Skin of body (tissue), 2 donors: ENCODE results near the gene CDH22. TPM values are rescaled to one million over a fixed set of nuclear protein-coding genes. Genes with fewer than 3 reads are reported as not detected.

Experiments
- DNase-seq: peaks from one replicate; lab custom pipeline; 2025; lab: John Stamatoyannopoulos, UW
- total RNA-seq: library from RNA; depleted of rRNA; stranded (reverse); fragments of >200 nt; gene quantifications from one replicate; pipeline ENCODE4 v1.2.3, GENCODE V29; 2014

The CDH22 gene, protein sequence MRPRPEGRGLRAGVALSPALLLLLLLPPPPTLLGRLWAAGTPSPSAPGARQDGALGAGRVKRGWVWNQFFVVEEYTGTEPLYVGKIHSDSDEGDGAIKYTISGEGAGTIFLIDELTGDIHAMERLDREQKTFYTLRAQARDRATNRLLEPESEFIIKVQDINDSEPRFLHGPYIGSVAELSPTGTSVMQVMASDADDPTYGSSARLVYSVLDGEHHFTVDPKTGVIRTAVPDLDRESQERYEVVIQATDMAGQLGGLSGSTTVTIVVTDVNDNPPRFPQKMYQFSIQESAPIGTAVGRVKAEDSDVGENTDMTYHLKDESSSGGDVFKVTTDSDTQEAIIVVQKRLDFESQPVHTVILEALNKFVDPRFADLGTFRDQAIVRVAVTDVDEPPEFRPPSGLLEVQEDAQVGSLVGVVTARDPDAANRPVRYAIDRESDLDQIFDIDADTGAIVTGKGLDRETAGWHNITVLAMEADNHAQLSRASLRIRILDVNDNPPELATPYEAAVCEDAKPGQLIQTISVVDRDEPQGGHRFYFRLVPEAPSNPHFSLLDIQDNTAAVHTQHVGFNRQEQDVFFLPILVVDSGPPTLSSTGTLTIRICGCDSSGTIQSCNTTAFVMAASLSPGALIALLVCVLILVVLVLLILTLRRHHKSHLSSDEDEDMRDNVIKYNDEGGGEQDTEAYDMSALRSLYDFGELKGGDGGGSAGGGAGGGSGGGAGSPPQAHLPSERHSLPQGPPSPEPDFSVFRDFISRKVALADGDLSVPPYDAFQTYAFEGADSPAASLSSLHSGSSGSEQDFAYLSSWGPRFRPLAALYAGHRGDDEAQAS
- 0.89 TPM for total RNA-seq

DNA sequence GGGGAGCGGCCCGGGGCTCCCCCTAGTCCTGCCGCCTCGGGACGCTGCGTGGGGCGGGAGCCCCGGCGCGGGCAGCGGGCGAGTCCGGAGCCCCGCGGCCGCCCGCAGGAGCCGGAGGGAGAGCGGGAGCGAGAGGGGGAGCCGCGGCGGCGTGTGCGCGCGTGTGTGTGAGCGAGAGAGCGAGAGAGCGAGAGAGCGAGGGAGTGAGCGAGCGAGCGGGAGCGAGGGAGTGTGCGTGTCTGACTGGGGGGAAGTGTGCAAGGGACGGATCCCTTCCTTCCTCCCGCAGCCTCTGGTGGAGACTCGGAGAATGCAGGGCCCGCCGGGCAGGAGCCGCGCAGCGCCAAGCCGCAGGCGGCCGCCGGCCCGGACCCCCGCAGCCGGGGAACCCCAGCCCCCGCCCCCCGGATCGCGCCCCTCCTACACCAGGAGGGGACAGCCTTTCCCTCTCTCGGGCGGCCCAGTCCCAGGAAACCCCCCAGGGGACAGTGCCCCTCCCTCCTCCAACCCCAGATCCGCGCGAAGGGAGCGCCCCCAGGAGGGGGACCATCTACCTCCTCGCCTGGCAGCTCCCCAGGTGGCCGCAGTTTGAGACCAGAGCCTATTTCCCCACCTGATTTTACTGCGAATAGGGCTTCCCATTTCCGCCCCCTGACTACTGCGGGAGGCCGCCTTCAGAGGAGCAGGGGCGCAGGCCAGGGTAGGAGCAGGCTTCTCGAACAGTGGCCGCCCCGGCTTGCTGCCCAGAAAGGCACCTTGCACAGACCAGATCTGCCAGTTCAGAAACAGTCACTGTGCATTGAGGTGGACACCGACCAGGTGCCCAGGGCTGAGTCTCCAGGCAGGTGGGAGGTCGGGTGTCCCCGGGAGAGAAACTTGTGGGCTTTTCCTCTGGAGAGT, at the start of gene CDH22:
CDH22 (minus strand) TSS at position 241 of the 900 bp plus-strand sequence. CDS start 57,204 bp downstream, outside the sequence.
- DNase-seq, result no peak

DNA sequence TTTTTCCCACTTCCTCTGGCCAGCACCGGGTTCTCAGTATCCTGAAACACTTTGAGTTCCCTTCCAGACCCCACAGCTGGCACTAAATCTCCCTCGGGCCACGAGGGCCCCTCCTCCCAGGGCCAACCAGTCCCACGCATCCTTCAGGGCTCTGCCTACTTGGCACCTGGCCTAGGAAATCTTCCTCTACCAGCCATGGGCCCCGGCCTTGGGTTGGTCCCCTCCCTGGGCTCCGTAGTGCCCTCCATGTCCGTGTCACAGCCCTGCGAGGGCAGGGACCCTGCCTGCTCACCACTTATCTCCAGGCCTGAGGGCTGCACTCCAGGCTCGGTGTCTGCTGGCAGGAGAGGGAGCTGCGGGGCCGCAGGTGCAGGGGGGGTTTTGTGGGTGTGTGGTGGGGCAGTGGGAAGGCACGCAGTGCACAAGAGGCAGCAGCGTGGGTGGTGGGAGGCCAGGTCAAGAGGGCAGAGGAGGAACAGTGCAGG, 48.8 kb upstream of the CDH22 start:
- DNase-seq, result no peak

DNA sequence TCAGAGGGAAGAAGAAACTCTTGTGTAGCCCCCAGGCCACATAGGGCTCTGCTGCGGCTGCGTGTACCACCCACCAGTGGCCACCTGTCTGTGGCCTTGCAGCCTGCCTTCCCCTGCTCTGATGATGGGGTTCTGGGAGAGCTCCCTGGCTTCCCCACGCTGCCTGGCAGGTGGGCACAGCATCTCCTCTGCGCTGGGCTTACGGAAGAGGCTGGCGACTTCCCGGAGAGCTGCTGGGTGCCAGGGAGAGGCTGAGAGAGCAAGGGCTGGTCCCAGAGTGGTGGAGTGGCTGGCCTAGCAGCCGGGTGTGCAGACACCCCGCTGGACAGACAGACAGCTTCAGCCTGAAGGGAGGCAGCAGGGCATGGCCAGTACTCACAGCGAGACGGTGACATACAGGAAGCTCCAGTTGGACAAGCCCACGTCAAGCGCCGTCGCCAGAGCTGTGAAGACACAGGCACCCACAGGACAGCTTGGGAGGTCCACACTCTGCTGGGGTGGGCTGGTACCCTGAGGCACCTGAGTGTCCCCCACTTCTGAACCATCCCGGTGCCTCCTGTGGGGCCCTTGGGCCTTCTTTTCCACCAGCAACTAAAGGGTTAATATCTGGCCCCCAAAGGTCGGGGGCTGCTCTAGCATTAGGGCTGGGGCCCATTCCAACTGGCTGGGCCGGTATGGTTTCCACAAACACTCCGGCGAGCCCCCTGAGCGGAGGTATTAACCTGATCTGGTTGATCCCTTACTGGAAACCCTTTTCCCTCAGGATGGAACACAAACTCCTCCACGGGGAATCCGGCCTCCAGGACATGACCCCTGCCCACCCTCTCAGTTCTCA, 48.1 kb upstream of the CDH22 start:
- no peak for DNase-seq

DNA sequence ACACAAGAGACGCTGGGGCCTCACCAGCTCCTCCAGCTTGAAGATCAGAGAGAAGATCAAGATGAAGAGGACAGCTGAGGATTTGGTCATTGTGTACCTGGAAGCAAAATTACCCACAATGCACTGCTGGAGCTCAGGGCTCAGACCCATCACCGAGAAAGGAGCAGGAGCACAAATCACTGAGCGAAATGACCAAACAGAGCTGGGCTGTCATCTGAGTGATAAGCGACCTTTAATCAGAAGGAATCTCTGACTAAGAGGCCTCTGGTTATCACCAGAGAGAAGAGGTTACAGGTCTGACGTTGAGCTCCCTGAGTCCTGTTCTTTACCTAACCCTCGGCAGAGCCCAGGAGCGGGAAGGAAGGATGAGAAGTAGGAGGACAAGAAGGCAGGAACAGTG, 47.5 kb upstream of the CDH22 start:
- DNase-seq, result no peak

DNA sequence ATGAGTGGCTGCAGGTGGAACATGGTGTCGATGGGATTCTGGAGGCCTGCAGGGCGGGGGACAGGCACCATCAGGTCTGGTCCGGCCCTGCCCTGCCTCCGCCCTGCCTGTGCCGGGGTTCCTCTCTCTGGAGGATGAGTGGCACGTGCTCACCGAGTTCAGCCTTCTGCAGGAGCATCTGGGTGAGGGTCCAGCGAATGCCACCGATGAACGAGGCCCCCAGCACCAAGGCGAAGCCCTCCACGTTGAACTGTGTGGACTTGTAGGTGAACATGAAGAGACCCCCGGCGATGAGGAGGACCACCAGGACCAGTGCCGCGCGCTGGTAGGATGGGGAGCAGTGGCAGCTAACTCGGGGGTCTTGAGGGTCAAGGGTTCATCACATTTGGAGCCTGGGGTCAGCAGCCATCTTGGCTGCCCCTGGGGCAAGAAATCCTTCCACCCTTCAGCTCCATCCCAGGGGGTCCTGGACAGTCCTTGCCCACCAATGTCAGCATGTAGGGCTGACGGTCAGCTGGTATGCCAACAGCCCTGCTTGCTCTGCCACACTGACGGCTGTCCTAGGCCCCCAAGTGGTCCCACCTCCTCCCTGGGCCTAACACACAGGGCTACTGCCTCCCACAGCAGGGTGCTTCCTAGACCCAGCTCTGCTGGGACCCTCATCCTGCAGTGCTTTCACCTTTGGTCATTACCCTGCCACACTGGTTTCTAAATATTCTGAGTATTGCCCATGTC, 46.8 kb upstream of the CDH22 start:
- DNase-seq, result no peak

DNA sequence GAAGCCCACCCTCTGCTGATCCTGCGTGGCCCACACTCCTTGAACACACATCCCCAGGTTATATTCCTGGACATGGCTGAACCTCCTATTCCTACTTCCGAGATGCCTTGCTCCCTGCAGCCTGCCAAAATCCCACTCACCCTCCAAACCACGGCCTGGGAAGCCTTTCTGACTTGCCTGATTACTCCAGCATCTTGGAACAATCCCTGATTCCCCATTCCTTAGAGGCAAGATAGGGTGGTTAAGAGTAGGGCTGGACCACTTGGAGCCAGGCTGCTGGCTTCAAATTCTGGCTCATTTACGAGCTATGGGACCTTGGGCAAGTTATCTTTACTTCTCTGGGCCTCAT, 45.9 kb upstream of the CDH22 start:
- DNase-seq, result no peak

DNA sequence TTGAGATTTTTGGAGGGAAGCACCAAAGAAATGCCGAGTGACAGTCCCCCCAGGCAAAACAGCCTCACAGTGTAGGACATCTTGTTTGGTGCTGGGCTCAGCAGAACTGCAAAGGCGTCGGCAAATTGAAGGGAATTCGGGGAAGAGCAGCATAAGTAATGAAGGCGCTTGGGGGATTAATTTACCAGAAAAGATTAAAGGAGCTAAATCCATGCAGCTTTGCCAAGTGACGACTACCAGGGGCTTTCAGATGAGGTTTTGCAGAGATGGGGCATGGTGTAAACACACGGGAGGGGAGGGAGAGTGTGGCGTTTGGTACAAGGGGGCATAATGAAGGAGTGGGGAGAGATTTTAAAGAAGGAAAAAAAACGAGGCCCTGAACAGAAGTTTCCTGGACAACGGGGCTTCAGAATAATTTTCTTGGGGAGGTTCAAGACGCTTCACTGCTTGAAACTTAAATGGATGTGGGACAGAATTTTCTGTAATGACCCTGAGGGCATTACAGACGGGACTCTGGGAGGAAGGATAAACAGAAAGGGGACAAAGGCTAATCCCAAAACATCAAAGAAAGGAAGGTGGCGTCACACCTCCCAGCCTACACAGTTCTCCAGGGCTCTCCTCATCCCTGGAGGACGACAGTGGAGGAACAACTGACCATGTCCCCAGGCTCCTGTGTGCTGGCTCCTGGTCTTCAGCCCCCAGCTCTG, 45.4 kb upstream of the CDH22 start:
- DNase-seq, result no peak

DNA sequence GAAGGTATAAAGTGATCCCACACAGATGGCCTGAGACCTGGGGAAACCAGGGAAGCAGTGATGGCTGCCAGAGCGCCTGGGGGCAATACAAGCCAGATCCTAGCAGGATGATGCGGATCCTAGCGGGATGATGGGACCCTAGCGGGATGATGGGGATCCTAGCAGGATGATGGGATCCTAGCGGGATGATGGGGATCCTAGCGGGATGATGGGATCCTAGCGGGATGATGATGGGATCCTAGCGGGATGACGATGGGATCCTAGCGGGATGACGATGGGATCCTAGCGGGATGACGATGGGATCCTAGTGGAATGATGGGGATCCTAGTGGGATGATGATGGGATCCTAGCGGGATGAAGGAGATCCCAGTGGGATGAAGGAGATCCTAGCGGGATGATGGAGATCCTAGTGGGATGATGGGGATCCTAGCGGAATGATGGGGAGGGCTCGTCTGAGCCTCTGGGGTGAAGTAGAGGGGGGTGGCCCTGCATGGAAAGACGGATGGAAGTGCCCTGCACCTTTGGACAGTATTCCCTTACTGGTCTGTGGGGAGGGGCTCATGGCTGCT, 44.2 kb upstream of the CDH22 start:
- no peak for DNase-seq

DNA sequence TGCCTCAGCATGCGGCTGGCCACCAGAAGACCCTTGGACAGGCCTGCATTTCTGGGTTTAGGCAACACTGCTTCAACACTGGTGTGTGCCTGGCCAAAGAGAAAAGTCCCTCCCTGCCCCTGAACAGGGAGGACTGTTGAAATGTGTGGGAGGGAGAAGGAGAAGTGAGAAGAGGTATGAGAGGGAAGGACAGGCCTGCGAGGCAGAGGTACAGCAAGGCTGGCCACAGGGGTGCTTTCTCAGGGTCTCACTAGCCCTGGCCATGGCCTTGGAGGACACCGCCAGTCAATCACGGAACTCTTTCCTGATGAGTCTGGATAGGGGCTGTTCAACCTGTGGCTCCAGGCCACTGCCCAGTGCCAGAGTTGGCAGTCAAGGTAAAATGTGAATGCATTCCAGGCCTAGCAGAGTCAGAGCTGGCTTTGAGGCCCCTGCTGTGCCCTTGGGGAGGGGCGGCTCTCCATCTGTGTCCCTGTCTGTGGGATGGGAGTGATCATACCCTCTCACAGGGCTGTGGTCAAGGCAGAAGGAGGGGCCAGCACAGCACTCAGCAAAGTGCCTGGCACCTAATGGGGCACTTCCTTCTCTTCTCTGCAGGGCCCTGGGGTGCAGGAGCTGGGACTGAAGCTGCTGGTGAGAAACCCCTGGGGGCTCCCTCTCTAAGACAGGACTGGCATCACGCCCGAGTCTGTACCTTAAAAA, 43.2 kb upstream of the CDH22 start:
- DNase-seq, result no peak

DNA sequence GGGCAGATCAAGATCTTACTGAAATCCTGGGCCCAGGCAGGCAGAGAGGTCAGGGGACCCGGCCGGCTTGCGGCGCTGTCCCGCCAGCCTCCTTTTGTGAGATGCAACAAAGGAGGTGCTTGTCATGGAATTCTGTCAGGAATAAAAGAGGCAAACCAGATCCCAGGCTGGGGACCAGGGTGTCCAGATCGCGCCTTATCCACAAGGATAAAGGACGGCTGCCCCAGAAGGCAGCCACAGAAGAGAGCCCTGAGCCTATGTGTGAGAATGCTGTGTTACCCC, 42.6 kb upstream of the CDH22 start:
- DNase-seq, result no peak

DNA sequence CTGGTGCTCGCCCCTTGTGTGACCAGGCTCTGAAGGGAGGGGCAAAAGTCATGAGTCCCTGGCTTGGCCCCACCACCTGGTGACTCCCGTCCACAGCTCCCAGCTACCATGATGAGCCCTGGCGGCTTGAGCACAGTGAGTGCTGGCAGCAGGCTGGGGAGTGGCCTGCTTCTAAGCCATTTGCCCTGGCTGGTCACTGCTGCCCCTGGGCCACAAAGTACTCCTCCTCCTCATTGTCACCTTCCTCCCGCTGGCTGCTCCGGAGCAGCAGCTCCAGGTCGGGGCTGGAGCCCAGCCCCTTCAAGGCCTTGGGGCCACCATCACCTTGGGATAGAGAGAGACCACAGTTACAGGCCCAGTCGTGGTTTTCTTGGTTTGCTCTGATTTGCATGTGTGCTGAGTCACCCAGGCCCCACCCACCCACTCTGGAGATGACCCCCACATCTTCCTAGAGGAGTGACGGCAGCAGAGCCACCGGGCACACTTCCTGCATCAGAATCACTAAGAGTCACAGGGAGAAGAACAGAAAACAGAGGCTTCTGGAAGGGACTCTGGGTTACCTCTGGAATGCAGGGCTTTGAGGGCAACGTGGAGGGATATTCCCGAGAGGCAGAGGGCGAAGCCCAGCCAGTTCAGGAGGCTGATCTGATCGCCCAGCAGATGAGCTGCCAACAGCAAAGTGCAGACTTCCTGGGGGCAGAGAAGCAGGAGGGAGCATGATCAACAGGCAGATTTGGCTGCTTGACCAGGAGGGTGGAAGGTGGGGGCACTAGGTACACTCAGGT, 42.1 kb upstream of the CDH22 start:
- DNase-seq, result no peak

DNA sequence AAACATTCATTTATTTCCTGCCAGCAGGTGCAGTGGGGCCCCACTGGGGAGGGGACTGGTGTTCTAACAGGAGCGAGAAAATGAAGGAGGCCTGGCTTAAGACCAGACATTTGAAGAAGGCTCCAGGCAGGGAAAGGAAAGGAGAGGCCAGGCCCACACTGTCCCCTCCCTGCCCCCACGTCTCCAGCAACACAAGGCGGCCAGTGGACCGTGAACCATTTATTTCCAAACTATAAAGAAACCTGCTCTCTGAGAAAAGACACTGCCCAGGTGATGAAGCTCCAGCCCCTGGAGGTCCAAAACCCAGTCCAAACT, 41.4 kb upstream of the CDH22 start:
- DNase-seq, result no peak

DNA sequence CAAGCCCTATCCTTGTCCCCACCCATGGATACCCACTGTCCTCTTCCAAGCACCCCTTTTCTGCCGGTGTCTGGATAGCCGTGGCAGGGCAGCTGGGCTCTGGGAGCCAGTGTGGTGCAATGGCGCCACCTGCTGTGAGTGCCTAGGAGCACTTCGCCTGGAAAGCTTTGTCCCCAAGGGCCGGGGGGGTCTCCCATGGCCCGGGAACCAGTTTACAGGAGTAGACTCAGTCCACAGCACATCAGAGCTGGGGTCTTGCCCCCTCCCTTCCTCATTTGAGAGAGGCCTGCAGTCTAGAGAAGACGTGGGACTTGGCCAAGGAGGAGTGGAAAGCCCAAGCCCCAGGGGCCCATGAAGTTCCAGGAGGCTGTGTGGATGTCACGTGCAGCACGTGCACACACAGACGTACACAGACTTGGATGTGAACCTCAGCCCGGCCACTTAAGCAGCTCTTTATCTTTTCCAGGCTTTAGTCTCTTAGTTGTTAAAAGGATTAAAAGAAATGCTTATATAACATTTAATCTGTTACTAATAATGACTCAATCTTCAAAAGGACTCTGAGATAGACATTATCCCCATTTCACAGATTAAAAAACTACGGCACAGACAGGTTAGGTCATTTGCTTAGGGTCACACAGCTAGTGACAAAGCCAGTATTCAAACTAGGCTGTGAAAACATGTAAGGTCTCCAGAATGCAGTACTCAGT, 40.9 kb upstream of the CDH22 start:
- peak; percentile 64 for DNase-seq

DNA sequence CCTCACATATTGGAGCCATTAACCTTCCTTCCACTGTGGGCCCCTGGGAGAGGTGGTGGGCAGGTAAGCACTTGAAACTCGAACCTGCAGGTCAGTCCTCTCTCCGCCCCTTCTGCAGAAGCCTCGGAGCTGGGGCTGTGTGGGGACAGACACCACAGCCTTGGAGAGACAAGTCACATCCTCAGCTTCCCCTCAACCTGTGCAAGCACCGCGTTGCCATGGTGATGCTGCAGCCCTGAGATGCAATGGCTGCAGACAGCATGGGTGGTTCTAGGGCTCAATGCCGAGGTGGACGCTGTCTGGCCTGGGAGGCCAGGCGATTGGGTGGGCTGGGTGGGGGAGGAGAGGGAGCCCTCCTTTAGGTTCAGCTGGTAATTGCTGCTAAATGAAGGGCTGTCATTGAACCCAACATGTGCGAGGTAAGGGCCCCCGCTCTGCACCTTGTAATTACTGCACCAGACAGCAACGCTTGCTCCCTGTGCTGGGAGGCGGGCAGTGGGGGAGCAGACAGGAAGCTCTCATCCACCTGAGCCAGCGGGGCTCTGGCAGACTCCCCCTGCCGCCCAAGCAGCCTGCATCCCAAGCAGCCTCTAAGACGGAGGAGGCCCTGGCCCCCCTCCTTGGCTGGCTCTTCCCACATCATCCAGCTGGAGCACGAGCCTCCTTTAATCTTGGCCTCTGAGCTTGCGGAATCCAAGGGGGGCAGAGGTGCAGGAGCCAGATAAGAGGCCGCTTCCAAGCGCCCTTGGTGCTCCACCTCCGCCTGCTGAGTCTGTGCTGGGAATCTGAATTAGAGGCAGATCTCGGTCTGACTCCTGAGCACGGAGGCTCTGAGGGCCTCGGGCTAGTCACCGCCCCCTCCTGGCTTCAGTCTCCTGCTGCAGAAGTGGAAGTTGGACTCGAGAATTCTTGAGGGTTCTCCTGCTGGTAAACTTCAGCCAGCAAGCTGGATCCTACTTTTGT, 39.8 kb upstream of the CDH22 start:
- DNase-seq, result peak; percentile 50

DNA sequence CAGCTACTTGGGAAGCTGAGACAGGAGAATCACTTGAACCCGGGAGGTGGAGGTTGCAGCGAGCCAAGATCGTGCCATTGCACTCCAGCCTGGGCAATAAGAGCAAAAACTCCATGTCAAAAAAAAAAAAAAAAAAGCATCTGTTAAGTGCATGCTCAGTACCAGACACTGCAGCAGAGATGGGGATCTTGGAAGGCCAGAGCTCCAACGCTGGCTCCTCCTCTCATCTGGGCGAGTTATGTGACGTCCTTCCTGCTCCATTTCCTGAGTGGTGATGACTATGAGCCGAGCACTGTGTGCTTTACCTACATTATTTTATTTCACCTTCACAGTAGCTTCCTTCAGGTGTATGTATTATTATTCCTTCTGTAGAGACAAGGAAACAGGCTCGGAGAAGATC, 38.5 kb upstream of the CDH22 start:
- DNase-seq, result no peak

DNA sequence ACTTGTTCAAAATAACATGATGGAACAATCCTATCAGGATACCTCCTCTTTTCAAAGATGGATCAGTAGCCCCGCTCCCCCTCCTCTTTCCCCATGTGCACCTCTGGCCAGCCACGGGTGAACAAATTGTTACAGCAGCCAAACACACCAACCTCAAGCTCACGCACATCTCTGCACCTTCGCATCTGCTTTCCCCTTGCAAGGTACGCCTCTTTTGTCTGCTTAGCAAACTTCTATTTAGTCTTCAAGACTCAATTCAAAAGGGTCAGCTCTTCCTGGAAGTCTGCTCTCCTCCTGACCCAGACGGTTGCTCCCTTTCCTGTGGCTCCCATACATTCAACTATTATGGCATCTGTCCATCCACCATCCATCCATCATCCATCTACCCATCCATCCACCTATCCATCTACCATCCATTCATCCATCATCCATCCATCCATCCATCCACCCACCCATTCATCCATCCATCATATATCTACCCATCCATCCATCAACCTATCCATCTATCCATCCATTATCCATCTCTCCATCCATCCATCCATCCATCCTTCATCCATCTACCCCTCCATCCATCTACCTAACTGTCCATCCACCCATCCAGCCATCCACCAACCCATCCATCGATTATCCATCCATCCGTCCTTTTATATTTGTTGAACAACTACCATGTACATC, 36.3 kb upstream of the CDH22 start:
- no peak for DNase-seq
